Activated effector memory CD4-positive, alpha-beta T cell treated with anti-CD3 and anti-CD28 coated beads, Interleukin-2, amount 50 U/mL, for 16 hours (primary cell): ENCODE data around the gene KCNH5.

Experiments used
- DNase-seq: peaks from one replicate; pipeline ENCODE4 v3.0.0-alpha.2; 2020

Gene KCNH5

GRCh38 chr14:62663456-62663821, 381.8 kb downstream of the KCNH5 start:
- no peak for DNase-seq

DNA sequence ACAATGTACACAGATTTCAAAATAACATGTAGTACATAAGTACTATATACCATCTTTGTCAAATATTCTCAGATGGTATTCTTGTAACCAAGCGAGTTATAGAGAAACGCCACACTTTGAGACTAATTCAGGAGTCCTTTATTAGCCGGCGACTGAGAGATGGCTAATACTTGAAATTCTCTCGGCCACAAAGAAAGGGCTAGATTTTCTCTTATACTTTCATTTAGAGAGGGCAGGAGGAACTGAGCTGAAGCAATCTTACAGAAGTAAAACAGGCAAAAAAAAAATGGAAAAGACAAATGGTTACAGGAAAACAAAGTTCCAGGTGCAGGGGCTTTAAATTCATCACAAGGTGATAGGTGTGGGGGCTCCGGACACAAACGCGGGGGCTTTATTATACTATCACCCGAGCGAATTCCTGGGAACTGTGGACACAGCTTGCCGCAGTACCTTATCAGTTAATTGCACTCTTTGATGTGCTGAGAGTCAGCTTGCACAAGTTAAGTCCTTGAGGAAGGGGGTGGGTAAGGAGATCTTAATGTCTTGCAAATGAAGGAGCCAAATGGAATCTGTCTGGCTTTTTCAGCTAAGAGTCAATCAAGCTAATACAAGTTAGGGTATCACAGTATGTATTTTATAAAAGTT, 382.3 kb downstream of the KCNH5 start:
- DNase-seq, result no peak

- DNase-seq, result no peak
Measured at GRCh38 chr14:62661818-62662217, 383.4 kb downstream of the KCNH5 start.

GRCh38 chr14:62658631-62659030, 386.6 kb downstream of the KCNH5 start:
- no peak for DNase-seq

DNA sequence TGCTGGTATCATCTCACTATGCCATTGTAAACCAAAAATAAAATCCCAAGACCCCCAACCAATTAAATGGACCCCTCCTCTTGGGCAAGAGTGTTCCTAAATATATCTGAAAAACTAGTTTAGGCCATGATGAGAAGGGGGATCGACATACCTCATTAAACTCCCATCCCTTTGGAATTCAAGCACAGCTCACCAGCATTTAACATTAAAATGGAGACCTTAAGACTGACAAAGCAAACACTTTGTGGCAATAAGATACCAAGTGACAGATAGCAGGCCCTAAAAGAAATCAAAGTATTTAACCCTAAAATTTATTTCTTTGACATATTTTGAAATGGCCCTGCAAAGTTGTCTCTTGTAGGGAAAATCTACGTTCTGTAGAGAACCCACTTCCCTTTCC, 387.9 kb downstream of the KCNH5 start:
- no peak for DNase-seq

DNA sequence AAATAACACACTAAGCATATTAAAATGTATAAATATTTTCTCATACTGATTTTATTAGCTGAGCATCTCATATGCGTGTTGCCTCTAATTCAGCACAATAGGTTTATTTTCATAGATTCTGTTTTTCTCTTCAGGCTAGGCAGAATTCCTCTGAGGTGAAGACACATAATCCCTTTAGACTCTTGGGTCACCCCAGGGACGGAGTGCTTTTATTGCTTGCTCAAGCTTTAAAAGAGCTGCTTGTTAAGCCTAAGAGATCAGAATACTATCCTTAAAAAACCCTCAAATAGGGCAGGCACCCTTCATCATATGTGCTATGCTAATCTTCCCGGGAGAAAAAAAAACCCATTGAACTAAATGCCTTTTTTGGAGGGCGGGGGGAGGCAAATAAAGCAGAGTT, 390.1 kb downstream of the KCNH5 start:
- DNase-seq, result no peak

GRCh38 chr14:62654641-62655040, 390.6 kb downstream of the KCNH5 start:
- DNase-seq, result no peak
